HG02763 (cell line): ENCODE results near the gene NOC2L.

Experiments used
- ATAC-seq: cut with Tn5 transposase; IDR thresholded peaks from one replicate; pipeline ENCODE4 v1.9.1; 2021; ENCODE audit warnings: mild to moderate bottlenecking, moderate library complexity; ENCODE audit not compliant: unreplicated experiment

The NOC2L gene

DNA sequence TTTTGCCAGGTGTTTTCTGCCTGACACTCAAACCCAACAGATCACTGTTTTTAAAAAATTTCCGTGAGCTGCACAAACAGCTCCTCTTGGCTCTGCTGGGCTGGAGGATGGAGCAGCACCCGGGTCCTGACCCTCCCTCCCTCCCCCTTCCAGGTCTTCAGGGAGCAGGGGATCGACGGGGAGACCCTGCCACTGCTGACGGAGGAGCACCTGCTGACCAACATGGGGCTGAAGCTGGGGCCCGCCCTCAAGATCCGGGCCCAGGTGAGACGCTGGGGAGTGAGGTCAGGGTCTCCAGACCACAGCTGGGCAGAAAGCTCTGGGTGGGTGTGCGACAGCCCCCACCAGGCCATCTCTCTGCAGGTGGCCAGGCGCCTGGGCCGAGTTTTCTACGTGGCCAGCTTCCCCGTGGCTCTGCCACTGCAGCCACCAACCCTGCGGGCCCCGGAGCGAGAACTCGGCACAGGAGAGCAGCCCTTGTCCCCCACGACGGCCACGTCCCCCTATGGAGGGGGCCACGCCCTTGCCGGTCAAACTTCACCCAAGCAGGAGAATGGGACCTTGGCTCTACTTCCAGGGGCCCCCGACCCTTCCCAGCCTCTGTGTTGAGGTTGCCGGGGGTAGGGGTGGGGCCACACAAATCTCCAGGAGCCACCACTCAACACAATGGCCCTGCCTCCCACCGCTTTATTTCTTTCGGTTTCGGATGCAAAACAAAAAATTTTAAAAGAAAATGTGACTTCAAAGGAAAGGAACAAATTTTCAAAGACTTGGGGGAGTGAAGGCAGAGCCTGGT is 15.3 kb downstream of the NOC2L start:
- no peak for ATAC-seq

DNA sequence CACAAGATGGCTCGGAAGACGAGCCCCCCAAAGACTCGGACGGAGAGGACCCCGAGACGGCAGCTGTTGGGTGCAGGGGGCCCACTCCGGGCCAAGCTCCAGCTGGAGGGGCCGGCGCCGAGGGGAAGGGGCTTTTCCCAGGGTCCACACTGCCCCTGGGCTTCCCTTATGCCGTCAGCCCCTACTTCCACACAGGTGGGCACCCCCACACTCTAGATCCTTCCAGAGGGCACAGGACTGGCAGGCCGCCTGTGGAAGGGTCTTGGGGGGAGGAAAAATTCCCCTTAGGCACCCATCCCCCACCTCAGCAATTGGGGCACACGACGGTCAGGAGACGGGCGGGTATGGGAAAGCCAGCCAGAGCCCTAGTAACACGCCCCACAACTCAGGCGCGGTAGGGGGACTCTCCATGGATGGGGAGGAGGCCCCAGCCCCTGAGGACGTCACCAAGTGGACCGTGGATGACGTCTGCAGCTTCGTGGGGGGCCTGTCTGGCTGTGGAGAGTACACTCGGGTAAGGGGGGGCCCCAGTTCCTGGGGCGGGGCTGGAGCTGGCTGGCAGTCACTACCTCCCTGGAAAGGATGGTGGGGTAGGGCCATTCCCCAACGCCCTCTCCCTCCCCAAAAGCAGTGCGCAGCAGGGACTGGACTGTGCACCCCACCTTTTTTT is 16.1 kb downstream of the NOC2L start:
- no peak for ATAC-seq

DNA sequence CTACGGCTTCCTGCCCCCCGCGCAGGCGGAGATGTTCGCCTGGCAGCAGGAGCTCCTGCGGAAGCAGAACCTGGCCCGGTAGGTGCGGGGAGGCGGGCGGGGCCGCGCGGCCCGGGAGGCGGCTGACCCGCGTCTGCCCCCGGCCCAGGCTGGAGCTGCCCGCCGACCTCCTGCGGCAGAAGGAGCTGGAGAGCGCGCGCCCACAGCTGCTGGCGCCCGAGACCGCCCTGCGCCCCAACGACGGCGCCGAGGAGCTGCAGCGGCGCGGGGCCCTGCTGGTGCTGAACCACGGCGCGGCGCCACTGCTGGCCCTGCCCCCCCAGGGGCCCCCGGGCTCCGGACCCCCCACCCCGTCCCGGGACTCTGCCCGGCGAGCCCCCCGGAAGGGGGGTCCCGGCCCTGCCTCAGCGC is 16.6 kb downstream of the NOC2L start:
- ATAC-seq, result no peak

DNA sequence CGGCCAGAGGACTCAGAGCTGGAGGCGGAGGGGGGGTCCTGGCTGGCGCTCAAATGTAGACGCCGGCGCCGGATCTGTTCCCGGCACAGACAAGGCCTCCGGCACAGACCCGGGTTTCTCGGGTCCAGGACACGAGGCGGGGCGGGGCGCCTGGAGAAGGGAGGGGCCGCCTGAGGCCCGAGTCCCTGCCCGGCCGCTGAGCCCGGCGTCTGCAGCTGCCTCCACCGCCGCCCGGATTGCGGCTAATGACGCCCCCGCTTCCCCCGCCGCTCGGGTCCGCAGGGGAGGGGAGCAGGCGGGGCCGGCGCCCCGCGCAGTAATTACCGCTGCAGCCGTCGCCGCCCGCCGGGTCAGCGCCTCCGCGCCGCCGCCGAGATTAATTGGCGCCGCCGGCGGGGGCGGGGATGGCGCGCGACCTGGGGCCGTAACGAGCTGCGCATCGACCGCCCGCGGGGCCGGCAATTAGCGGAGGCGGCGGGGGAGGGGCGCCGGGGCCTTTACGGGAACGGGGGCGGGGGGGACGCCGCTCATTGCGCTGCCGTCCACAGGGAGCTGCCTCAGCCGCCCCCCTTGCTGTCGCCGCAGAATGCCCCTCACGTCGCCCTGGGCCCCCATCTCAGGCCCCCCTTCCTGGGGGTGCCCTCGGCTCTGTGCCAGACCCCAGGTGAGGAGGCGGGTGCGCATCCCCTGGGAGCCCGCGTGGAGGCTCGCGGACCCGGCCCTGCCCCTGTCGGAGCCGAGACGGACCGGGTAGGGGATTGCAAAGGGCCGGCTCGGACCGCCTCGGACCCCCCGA is 17.3 kb downstream of the NOC2L start:
- no peak for ATAC-seq

DNA sequence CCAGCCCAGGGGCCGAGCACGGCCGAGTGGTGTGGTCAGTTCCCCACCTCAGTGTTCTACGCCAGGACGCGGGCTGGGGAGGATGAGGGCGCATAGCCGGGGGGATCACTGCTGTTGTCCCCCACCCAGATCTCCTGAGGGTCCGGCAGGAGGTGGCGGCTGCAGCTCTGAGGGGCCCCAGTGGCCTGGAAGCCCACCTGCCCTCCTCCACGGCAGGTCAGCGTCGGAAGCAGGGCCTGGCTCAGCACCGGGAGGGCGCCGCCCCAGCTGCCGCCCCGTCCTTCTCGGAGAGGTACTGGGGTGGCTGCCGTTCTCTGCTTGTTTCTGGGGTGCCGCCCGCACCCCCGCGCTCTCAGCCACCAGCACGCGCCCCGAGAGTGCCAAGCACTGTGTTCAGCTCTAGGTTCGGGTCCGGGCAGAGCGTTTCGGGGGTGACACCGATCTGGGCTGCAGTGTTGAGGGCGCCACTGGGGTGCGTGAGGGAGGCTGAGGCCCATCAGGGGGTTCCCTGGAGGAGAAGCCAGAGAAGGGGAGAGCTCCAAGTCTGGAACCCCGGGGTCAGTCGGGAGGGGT is 18.0 kb downstream of the NOC2L start:
- ATAC-seq, result no peak

DNA sequence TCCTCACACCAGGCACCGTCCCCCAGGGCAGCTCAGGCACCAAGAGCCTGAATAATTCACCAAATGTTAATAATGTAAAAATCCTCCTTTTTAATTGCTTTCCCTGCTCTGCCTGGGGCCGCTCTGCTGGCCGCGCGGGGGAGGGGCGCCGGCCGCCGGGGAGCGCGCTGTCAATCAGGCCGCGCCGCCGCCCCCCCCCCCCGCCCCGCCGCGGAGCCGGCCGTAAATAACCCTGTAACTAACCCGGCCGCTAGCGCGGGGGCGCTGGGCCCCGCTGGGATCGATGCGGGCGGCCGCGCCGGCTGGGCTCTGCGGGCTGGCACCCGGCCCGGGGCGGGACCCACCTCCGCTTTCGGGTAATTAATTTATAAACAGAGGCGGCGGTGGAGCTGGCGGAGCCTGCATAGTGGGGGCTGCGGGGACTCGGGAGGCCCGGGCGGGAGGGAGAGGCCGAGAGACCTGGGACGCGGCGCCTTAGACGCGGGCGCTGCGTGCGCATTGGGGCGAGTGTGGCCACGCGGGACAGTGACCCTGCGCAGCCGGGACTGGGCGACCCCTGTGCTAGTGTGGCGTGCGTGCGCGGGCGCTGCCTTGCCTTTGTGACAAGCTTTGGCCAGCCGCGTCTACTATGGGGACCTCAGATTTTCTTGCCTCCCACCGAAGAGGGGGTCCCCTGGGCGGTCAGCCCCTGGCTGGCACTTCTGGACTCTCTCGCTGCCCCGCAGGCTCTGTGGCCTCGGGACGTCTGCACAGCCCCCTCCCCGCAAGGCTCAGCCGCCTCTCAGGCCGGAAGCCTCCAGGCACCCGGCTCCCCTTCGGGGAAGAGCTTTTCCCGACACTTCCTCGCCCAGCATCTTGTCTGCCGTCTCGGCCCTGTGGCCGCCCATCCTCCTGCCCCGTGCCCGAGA is 18.7 kb downstream of the NOC2L start:
- ATAC-seq, result no peak

DNA sequence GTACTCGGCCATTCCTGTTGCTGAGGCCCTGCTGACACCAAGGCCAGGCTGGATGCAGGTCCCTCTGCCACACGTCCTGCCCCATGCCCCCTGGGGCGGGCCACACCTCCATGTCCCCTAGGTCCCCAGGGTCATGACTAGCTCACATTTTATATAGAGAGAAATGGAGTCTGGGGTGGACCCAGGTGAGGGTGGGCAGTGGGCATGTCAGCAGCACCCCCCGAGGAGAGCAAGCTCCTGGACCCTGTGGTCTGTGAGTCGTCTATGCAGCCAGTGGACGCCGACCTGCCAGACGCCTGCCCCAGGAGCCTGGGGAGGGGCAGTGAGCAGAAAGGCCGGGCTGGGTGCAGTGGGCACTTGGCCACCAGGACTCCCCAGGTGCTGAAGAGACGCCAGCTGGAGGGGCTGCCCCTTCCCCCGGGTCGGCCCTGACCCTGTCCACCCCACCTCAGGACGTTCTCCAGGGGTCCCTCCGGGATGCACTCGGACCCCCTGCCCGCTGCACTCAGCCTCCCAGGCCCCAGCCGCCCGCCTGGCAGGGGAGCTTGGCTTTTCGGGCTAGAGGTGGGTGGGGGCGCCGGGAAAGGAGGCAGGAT is 19.4 kb downstream of the NOC2L start:
- ATAC-seq, result no peak

DNA sequence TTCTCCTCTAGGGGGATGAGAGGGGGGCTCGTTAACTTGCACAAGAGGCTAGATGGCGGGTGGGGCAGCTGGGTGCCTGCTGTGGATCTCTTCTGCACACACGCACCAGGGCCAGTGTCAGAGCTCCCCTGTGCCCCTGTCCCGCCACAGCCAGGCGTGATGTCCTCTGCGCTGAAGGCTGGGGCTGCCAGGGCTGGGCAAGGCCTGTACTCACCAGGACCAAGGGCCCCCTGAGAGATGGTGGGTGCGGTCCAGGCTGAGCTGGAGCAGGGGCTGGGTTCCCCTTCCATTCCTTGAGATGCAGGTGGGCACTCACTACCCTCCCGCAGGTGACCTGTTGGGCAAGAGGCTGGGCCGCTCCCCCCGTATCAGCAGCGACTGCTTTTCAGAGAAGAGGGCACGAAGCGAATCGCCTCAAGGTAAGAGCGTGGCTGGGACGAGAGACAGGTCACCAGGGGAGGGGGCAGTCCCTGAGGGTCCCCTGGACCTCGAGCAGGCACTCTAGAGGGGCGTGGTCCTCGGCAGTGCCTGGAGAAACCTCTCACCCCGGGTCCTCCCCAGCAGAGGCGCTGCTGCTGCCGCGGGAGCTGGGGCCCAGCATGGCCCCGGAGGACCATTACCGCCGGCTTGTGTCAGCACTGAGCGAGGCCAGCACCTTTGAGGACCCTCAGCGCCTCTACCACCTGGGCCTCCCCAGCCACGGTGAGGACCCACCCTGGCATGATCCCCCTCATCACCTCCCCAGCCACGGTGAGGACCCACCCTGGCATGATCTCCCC is 20.2 kb downstream of the NOC2L start:
- no peak for ATAC-seq

DNA sequence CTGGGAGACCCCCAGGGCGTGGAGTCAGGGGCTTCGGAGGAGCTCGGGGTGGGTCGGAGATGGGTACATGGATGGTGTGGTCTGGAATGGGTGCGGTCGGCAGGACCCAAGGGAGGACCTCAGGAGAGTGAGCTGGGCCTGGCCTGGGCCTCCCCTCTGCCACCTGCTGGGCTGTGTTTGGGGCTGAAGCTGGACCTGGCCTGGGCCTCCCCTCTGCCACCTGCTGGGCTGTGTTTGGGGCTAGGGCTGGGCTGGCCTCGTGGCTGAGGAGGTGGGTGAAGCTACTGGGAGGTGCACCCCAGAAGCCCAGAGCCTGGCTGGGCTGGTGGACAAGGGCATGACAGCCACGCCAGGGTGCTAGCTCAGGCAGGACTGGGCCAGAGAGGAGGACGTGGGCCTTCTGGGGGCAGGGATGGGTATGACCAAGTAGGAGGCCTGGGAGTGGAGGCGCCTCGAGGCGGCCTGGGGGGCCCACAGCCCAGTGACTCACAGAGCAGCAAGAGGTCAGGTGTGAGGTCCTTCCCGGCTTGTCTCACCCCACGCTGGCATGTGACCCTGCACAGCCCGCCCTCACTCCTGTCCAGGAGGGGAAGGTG is 20.9 kb downstream of the NOC2L start:
- ATAC-seq, result no peak

DNA sequence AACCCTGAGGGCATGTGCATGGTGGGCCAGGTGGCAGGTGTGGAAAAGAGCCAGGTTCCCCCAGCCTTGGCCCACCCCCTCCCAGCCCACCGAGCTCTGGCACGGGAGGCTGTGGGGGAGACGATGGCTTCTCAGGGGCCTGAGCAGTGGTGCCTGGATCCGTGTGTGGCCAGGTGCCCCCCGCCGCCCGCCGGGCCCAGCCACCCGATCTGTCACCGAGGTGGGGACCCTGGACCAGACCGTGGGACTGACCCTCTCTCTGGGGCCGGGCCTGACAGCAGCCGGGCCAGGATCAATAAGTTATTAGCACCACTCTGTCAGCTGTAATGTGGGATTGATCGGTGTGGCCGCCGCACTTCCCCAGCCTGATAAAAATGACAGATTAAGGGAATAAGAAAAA is 21.5 kb downstream of the NOC2L start:
- ATAC-seq, result no peak

DNA sequence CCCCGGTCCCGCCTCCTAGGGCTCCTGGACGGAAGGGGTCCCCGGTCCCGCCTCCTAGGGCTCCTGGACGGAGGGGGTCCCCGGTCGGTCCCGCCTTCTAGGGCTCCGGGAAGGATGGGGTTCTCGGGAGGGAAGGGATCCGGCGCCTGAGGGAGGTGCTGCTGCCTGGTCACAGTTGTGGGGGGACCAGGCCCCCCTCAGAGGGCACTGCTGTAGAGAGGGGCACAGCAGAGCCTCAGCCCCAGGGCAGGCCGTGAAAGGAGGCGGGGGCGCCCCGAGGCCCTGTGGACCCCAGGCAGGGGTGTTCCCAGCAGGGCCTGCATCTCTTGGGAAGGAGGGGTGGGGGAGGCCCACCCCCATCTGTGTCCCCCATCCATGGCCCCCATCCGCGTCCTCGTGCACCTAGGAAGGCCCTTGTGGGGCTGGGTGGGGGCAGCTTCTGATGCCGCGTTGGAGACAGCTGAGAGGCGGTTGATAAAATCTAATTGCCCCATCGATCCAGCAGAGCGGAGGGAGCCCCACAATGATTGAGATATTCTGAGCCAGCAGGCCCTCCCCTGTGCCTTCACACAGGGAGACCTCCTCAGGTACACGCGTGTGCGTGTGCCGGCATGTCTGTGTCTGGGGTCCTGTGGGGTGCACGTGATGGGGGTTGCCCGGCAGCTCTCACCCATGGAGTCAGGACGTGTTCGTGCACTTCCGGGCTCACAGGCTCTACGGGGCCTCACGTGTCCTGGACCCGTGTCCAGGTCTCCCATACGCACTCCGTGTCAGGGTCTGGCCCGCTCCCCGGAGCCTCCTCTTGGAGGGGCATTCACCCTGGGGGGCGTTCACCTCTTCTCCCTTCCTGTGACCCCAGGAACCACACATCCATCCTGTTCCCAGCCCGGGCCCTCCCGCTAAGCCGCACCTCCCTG is 22.4 kb downstream of the NOC2L start:
- no peak for ATAC-seq

DNA sequence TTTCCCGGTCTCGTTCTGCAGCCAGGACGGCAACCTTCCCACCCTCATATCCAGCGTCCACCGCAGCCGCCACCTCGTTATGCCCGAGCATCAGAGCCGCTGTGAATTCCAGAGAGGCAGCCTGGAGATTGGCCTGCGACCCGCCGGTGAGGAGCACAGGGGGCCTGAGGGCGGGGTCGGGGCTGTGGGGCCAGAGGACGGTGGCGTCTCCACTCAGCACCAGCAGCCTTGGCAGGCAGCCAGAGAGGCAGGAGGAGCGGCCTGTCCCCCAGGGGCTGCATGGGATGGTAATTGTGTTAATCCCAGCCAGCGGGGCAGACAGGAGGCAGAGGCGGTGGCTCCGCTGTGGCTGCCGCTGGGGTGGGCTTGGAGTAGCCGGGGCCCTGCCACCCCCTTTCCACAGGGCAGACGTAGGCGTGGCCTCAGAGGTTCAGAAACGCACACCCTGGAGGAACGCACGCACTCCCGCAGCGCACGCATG is 23.3 kb downstream of the NOC2L start:
- no peak for ATAC-seq

DNA sequence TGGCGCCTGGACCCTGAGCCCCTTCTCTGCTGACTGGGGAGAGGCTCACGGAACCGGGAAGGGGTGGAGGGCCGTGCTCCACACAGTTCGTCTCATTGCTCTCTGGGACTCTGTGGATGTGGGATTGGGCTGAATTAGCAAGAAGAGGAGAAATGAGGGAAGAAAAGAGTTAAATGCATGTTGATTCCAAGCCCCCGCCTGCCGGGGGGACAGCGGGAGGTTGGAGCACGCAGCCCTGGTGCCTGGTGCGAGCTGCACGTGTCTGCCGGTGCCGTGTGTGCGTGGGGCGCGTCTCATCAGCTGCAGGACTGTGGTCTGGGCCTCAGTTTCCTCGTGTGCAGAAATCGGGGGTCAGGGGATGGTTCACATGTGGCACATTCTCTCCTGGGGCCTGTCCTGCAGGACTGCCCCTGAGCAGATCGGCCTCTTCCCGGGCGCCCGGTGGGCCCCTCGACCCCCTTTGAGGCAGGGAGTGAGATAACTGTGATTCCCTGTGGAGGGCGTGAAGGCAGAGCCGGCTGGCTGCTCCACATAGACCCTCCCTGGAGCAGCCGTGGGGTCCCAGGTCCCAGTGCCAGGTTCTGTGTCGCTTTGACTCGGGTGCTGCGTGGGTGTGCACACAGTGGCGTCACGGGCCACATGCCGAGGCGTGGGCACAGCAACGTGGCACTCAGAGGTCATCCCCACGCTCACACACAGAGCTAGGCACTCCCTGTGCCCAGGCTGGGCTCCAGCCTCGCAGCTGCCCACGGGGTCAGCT is 23.9 kb downstream of the NOC2L start:
- ATAC-seq, result no peak

DNA sequence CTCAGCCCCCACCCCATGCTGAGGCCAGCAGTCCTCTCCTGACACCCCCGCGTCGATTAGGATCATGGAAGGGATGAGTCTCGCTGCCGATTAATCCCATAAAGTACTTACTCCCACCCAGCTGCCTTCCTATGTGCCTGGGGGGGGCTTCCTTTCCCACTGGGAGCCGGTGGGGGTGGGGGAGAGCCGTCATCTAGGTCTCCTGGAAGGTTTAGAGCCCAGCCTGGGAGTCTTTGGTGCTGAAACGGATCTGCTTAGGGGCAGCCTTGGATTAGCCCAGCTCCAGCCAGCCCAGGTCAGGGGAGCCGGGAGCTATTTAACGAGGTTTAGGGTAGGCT is 25.5 kb downstream of the NOC2L start:
- ATAC-seq, result no peak

DNA sequence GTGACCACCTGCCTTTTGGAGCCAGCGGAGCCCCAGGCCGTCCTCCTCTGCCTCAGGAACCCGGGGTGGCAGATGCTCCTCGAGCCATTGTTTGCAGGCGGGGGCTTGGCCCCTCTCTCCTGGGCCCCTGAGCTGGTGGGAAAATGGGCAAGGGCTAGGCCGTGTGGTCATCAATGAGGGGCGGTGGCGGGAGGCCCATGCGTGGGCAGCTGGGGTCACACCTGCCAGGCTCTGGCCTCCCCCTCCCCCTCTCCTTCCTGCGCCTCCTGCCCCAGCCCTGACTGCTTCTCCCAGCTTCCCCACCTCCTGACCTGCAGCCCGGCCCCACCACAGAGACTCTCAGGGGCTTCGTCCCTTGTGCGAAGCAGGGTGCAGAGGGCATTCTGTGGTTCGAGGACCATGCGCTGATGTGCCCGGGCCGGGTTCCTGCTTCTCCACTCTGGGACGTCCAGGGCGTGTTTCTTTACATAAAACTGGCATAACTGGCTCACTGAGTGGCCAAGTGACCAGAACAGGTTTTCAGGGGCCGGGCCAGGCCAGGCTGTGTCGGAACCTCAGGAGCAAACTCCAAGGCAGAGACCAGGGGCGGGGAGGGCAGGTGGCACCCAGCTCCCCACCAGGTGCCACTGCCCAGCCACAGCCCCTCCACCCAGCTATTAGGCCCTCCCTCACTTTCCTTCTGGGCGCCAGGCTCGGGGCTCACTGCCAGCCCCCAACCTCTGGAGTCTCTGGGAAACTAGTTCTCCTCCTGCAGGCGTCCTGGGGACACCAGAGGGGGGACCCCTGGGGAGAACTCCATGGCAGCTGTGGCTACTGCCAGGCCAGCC is 26.1 kb downstream of the NOC2L start:
- no peak for ATAC-seq

DNA sequence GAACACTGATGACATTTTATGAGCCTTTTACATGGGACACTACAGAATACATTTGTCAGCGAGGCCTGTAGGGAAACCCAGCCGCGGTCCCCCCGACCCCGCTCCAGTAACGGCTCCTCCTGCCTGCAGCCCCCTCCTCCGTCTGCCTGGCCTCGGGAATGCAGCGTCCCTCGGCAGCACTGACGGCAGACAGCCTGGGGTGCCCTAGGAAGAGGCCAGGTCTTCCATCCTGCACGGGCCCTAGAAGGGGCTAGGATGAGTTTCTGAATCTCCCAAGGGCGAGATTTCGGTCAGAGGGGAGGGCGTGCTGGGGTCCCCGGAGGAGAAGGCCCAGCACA is 26.9 kb downstream of the NOC2L start:
- ATAC-seq, result no peak
